ENCODE data around the gene DSTYK. TPM values are rescaled to one million over a fixed set of nuclear protein-coding genes. Genes with fewer than 3 reads are reported as not detected.

DSTYK gene, protein sequence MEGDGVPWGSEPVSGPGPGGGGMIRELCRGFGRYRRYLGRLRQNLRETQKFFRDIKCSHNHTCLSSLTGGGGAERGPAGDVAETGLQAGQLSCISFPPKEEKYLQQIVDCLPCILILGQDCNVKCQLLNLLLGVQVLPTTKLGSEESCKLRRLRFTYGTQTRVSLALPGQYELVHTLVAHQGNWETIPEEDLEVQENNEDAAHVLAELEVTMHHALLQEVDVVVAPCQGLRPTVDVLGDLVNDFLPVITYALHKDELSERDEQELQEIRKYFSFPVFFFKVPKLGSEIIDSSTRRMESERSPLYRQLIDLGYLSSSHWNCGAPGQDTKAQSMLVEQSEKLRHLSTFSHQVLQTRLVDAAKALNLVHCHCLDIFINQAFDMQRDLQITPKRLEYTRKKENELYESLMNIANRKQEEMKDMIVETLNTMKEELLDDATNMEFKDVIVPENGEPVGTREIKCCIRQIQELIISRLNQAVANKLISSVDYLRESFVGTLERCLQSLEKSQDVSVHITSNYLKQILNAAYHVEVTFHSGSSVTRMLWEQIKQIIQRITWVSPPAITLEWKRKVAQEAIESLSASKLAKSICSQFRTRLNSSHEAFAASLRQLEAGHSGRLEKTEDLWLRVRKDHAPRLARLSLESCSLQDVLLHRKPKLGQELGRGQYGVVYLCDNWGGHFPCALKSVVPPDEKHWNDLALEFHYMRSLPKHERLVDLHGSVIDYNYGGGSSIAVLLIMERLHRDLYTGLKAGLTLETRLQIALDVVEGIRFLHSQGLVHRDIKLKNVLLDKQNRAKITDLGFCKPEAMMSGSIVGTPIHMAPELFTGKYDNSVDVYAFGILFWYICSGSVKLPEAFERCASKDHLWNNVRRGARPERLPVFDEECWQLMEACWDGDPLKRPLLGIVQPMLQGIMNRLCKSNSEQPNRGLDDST
- total RNA-seq (2014; rRNA removed; shearing (Covaris generic)) (8.2 and 10.7 TPM in 2 replicates), polyA plus RNA-seq (2016; fragmentation: Nextera tagmentation; extraction: Ambion mirVana) (5.5 and 6.1 TPM in 2 replicates)
- long read RNA-seq, partial matches to known transcripts, result 0 of 3 reads
- long read RNA-seq, other reads (novel, unspliced or antisense), result 3 of 3 reads

DNA sequence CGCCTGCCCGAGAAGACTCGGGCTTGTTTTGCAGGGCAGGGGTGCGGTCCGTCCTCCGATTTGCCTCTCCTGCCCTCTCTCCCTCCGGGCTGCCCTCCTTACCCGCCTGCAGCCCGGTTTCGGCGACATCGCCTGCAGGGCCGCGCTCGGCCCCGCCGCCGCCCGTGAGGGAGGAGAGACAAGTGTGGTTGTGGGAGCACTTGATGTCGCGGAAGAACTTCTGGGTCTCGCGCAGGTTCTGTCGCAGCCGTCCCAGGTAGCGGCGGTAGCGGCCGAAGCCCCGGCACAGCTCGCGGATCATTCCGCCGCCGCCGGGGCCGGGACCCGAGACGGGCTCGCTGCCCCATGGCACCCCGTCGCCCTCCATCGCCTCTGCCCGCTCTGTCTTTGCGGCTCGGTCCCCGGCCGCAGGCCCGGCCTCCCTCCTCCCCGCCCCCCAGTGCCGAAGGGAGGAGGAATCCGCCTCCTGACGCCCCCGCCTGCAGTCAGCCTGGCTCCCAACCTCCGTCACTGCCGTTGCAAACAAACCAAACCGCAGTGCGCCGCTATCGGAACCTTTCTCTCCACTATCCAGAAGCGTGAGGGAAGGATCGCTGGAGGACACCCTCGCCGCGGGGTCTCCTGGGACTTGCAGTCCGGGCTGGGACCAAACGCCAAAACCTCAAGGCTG is at the start of gene DSTYK:
DSTYK (minus strand) TSS at position 534 of the 670 bp plus-strand sequence; CDS start at position 367, 167 bp downstream.
- peak; percentile 87 for ATAC-seq
- H3K9me3 Mint-ChIP-seq, result no peaks in the 10 kb centered on the region
- H3K36me3 ChIP-seq (ENCODE audit: insufficient read depth), result no peaks in the 10 kb centered on the region

DNA sequence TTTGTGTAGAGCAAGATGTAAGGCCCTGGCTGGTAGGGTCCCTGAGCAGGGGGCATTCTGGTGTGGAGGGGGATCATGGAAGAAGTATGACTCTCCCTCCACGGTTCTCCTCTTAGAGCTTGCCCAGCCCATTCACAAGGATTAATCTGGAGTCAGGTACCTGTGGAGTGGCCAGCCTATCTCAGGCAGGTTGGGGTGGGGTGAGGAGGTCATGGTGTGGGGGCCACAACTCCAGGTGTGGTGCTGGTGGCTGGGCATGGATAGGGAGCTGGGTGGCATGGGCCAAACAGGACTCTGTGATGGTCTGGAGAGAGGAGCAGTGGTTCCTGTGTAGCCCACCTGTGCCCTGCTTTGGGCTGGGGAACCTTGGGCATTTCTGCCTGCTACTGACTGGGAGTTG is 48.5 kb upstream of the DSTYK start:
- no peak for ATAC-seq
- Histone ChIP-seq H3F3A (replicated peaks; ENCODE audit: low read depth) (no peaks in the 10 kb centered on the region), H3K27ac (ENCODE audit: low read depth) (no peak overlapping the region), H3K4me1 (ENCODE audit: insufficient read depth) (peaks cover 16% of the 10 kb centered on the region), H3K36me3 (ENCODE audit: insufficient read depth) (no peaks in the 10 kb centered on the region), H3K9me2 (ENCODE audit: insufficient read depth) (no peaks in the 10 kb centered on the region), H3K79me2 (replicated peaks; ENCODE audit: insufficient read depth) (no peaks in the 10 kb centered on the region), H4K20me1 (replicated peaks; ENCODE audit: insufficient read depth) (no peaks in the 10 kb centered on the region), H3K4me2 (no peak overlapping the region), H3K4me3 (no peak overlapping the region), H2AFZ (no peak overlapping the region), H3K27me3 (ENCODE audit: insufficient read depth) (no peaks in the 10 kb centered on the region)
- no peak for TF ChIP-seq POLR2AphosphoS5 (IDR thresholded peaks at IDR 0.05; ENCODE audit: low read depth)
- no peak for TF ChIP-seq STAT1 (IDR thresholded peaks at IDR 0.05; ENCODE audit: unreplicated experiment)
- Mint-ChIP-seq H3K27me3 (ENCODE audit: insufficient read depth, low read depth, poor library complexity) (peaks cover 8% of the 10 kb centered on the region), H3K4me1 (peaks cover 36% of the 10 kb centered on the region), H3K4me3 (no peak overlapping the region), H3K9me3 (no peaks in the 10 kb centered on the region), H3K27ac (no peak overlapping the region; the same call in none of the 2 replicates), H3K36me3 (ENCODE audit: low read depth) (no peaks in the 10 kb centered on the region)
- DNase-seq (ENCODE audit: low spot score), result no peak

More for the DNA sequence above, at the start of gene DSTYK:
- peak within 1 kb of the TSS; percentile 99 for H3K4me3 Mint-ChIP-seq
- peaks cover 17% of the 10 kb centered on the region; the same call in 2 of the 3 replicates for H3K4me1 Mint-ChIP-seq
- H3K79me2 ChIP-seq (replicated peaks; ENCODE audit: insufficient read depth), result peaks cover 39% of the 10 kb centered on the region
- H3K27me3 Mint-ChIP-seq (ENCODE audit: insufficient read depth, low read depth, poor library complexity), result peaks cover 19% of the 10 kb centered on the region
- peaks cover 12% of the 10 kb centered on the region for H3K4me1 ChIP-seq (ENCODE audit: insufficient read depth)
- H3K4me2 ChIP-seq, result peak within 1 kb of the TSS; percentile 88
- DNase-seq (ENCODE audit: low spot score), result peak; percentile 99
- no peaks in the 10 kb centered on the region for H4K20me1 ChIP-seq (replicated peaks; ENCODE audit: insufficient read depth)
- peak within 1 kb of the TSS; percentile 93 for H2AFZ ChIP-seq
- H3K27ac ChIP-seq (ENCODE audit: low read depth), result peak within 1 kb of the TSS; percentile 97
- H3F3A ChIP-seq (replicated peaks; ENCODE audit: low read depth), result no peaks in the 10 kb centered on the region
- H3K9me2 ChIP-seq (ENCODE audit: insufficient read depth), result no peaks in the 10 kb centered on the region
- TF ChIP-seq ZNF331 (CRISPR knock-in tag; IDR thresholded peaks at IDR 0.05; ENCODE audit: low read depth), result no peak
- TF ChIP-seq, protein P1, sequence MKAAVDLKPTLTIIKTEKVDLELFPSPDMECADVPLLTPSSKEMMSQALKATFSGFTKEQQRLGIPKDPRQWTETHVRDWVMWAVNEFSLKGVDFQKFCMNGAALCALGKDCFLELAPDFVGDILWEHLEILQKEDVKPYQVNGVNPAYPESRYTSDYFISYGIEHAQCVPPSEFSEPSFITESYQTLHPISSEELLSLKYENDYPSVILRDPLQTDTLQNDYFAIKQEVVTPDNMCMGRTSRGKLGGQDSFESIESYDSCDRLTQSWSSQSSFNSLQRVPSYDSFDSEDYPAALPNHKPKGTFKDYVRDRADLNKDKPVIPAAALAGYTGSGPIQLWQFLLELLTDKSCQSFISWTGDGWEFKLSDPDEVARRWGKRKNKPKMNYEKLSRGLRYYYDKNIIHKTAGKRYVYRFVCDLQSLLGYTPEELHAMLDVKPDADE (IDR thresholded peaks at IDR 0.05), result peak; percentile 95
- peak; percentile 89 for TF ChIP-seq CREB1 (CRISPR knock-in tag; IDR thresholded peaks at IDR 0.05; ENCODE audit: low read depth)
- peak; percentile 82 for TF ChIP-seq POLR2AphosphoS5 (IDR thresholded peaks at IDR 0.05; ENCODE audit: low read depth)
- H3K27ac Mint-ChIP-seq, result peak within 1 kb of the TSS; percentile 92
- peak within 1 kb of the TSS; percentile 99 for H3K4me3 ChIP-seq
- H3K27me3 ChIP-seq (ENCODE audit: insufficient read depth), result no peaks in the 10 kb centered on the region
- H3K36me3 Mint-ChIP-seq (ENCODE audit: low read depth), result no peaks in the 10 kb centered on the region

All from GM23338 (cell line).